K562 (cell line): ENCODE results near the gene TRAPPC2L. TPM values are rescaled to one million over a fixed set of nuclear protein-coding genes. Genes with fewer than 3 reads are reported as not detected.

ENCODE experiments used
- CCAR2 ChIP-seq: fragments of 200-400 bp; formaldehyde crosslinking; IDR thresholded peaks from 2 replicates; pipeline ENCODE4 v1.6.1; 2017; ENCODE audit warnings: mild to moderate bottlenecking, low read depth, low read length
- HNRNPUL1 ChIP-seq: fragments of 200-400 bp; formaldehyde crosslinking; IDR thresholded peaks from 2 replicates; pipeline ENCODE4 v1.6.1; 2017; ENCODE audit warnings: low read length
- KDM4B ChIP-seq, 2 experiments: fragments of 450-650 bp in 1 of 2; sonication (generic) in 1 of 2; IDR thresholded peaks; 2 replicates each; pipeline ENCODE4 v1.6.1; 2016 to 2017; ENCODE audit warnings: borderline replicate concordance in 2 of 2, antibody characterized with exemption in 1 of 2, low read depth in 1 of 2, mild to moderate bottlenecking in 1 of 2
- KLF6 ChIP-seq: fragments of 250-450 bp; sonication (Bioruptor Pico); IDR thresholded peaks from 2 replicates; pipeline ENCODE4 v1.4.0; 2020; ENCODE audit warnings: mild to moderate bottlenecking, moderate library complexity, borderline replicate concordance
- MCM2 ChIP-seq: fragments of 450-650 bp; IDR thresholded peaks from 2 replicates; pipeline ENCODE4 v1.6.1; 2017; ENCODE audit warnings: low read depth, mild to moderate bottlenecking
- NUFIP1 ChIP-seq: fragments of 450-650 bp; IDR thresholded peaks from 2 replicates; pipeline ENCODE4 v1.6.1; 2018; ENCODE audit not compliant: partially characterized antibody
- PCBP1 ChIP-seq: fragments of 200-400 bp; formaldehyde crosslinking; IDR thresholded peaks from 2 replicates; pipeline ENCODE4 v1.6.1; 2018; ENCODE audit warnings: mild to moderate bottlenecking, low read depth, low read length; ENCODE audit not compliant: poor library complexity, severe bottlenecking
- RBFOX2 ChIP-seq: fragments of 200-400 bp; formaldehyde crosslinking; IDR thresholded peaks from 2 replicates; pipeline ENCODE4 v1.6.1; 2017; ENCODE audit warnings: low read depth, mild to moderate bottlenecking, low read length, moderate library complexity
- RBM14 ChIP-seq: fragments of 200-400 bp; formaldehyde crosslinking; IDR thresholded peaks from 2 replicates; pipeline ENCODE4 v1.6.1; 2018; ENCODE audit warnings: low read depth, mild to moderate bottlenecking, low read length, moderate library complexity, borderline replicate concordance; ENCODE audit not compliant: insufficient read depth
- RHOXF2B ChIP-seq: fragments of 250-450 bp; sonication (Bioruptor Pico); conservative IDR thresholded peaks from 2 replicates; pipeline ENCODE4 v1.5.1; 2021
- SETDB1 ChIP-seq: IDR thresholded peaks from one replicate; pipeline ENCODE4 v1.6.1; 2012; ENCODE audit warnings: low read length, control low read depth, inconsistent platforms
- polyA plus RNA-seq, 8 experiments: library from polyadenylated mRNA; depleted of rRNA in 4 of 8; stranded (reverse) in 5 of 8; unstranded in 3 of 8; fragments of >200 nt; fragmentation: Nextera tagmentation in 2 of 8; fragmentation: Illumina TruSeq in 1 of 8; extraction: Ambion mirVana in 2 of 8; extraction: Trizol in 1 of 8; gene quantifications; 2 replicates each; pipeline versions ENCODE4 v1.2.1 to v1.2.3, GENCODE V29; 2011 to 2014; ENCODE audit warnings: inconsistent platforms in 1 of 8, missing spikeins in 1 of 8
- total RNA-seq, 7 experiments: library from RNA; depleted of rRNA in 6 of 7; stranded (reverse); fragments of >200 nt in 6 of 7; fragmentation: Illumina TruSeq in 2 of 7; extraction: Trizol in 2 of 7; gene quantifications; 2 replicates each; pipeline versions ENCODE4 v1.2.1 to v1.2.3, GENCODE V29; 2011 to 2021; ENCODE audit warnings: low replicate concordance in 1 of 7

TRAPPC2L gene
- total and polyA plus RNA-seq, 9 of the 15 experiments (the other 6 are each of a cell fraction or from before 2014, with no cell fraction given), result 60.4 to 398 (median 97.5) TPM

DNA sequence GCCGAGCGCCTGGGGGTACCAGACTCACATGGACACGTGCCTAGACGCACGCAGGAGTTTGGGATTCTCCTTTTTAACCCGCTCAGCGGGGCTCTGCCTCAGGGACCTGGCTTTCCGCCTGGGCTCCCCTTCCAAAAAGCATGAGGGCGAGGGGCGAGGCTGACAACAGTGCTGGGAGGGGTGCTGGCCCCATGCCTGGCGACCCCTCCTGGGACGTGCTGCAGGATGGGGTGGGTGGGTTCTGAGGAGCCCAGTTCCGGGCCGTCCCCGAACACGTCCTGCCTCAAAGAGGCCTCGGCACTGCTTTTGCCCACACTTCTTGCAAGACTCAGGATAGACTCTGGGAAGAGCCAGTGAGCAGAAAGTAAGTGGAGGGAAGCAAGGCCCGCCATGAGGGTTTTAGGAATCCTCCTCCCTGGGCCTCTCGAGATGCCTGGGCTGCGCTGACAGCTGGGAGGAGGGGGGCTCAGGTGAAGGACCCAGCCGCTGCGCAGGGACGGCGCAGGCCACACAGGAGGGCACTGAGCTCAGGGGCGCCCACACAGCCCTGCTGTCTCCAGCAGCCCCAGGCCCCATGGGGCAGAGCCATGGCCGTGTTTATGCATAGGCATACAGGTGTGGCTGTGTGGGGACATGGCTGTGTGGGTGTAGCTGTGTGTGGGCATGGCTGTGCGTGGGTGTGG is 24.9 kb downstream of the TRAPPC2L start (continued):
- TF ChIP-seq RBM14 (0 out of 2 replicates have a peak, but pooled peaks have one; percentile 14), RHOXF2B (CRISPR knock-in tag) (no peak), MCM2 (no peak), RBFOX2 (no peak), PCBP1 (peak; percentile 1), SETDB1 (no peak), KDM4B (IDR thresholded peaks at IDR 0.05; ENCODE audit: borderline replicate concordance in 2 of 2, low read depth in 1 of 2) (0 out of 4 replicates have a peak, but pooled peaks of 1 of the 2 experiments have one; percentile 23), HNRNPUL1 (0 out of 2 replicates have a peak, but pooled peaks have one; percentile 80), KLF6 (CRISPR knock-in tag) (no peak), NUFIP1 (no peak), CCAR2 (peak; percentile 60; the same call in 1 of the 2 replicates)
